C4-2B (cell line): ENCODE measurements around the gene CDK14.
"Not testable (repeated sequence)": the region's sequence is repeated elsewhere in the genome, so short reads cannot be mapped to it uniquely, and the experiment has no call there.

Experiments used
- ZFX ChIP-seq: fragments of 450-650 bp; IDR thresholded peaks from 2 replicates; pipeline ENCODE4 v1.6.1; 2017
- TF ChIP-seq, protein P1 (sequence below): fragments of 450-650 bp; conservative IDR thresholded peaks from 2 replicates; pipeline ENCODE4 v1.5.1; 2017; ENCODE audit warnings: mild to moderate bottlenecking

DNA sequence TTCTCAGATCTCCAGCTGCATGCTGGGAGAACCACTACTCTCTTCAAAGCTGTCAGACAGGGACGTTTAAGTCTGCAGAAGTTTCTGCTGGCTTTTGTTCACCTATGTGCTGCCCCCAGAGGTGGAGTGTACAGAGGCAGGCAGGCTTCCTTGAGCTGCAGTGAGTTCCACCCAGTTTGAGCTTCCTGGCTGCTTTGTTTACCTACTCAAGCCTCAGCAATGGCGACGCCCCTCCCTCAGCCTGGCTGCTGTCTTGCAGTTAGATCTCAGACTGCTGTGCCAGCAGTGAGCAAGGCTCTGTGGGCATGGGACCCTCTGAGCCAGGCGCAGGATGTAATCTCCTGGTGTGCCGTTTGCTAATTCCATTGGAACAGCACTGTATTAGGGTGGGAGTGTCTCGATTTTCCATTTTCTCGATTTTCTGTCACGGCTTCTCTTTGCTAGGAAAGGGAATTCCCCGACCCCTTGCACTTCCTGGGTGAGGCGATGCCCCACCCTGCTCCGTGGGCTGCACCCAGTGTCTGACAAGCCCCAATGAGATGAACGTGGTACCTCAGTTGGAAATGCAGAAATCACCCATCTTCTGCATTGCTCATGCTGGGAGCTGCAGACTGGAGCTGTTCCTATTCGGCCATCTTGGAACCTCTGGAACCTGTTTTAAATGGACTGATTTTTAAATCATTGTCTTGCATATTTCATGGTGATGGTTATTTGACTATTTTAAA, 332.7 kb downstream of the CDK14 start:
- TF ChIP-seq, protein P1, sequence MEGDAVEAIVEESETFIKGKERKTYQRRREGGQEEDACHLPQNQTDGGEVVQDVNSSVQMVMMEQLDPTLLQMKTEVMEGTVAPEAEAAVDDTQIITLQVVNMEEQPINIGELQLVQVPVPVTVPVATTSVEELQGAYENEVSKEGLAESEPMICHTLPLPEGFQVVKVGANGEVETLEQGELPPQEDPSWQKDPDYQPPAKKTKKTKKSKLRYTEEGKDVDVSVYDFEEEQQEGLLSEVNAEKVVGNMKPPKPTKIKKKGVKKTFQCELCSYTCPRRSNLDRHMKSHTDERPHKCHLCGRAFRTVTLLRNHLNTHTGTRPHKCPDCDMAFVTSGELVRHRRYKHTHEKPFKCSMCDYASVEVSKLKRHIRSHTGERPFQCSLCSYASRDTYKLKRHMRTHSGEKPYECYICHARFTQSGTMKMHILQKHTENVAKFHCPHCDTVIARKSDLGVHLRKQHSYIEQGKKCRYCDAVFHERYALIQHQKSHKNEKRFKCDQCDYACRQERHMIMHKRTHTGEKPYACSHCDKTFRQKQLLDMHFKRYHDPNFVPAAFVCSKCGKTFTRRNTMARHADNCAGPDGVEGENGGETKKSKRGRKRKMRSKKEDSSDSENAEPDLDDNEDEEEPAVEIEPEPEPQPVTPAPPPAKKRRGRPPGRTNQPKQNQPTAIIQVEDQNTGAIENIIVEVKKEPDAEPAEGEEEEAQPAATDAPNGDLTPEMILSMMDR: peak; percentile 42
- TF ChIP-seq ZFX: not testable (repeated sequence)
